Epidermal melanocyte (primary cell): ENCODE data around the gene DPCD.

Experiments used
- DNase-seq: peaks from one replicate; pipeline ENCODE4 v3.0.0; 2011; ENCODE audit warnings: low spot score; ENCODE audit not compliant: insufficient read length

The DPCD gene

GRCh38 chr10:101653536-101653935 lies 65.4 kb downstream of the DPCD start:
- DNase-seq = no peak

- no peak for DNase-seq
Observed at GRCh38 chr10:101655570-101655969, 67.4 kb downstream of the DPCD start.

- DNase-seq = no peak
Observed at GRCh38 chr10:101656890-101657289, 68.8 kb downstream of the DPCD start.

- DNase-seq = no peak
Observed at GRCh38 chr10:101658975-101659374, 70.9 kb downstream of the DPCD start.
